ENCODE data around the gene ANKRD24.
A peak's percentile ranks its signal among the peaks of the same experiment; 100 is the strongest.

Gene ANKRD24

GRCh38 chr19:4174895-4175668 lies 7.4 kb upstream of the ANKRD24 start:
- TF ChIP-seq CTCF (IDR thresholded peaks at IDR 0.05; ENCODE audit: insufficient read depth, missing control alignments) = no peak
- FAIRE-seq = no peak
- DNase-seq (ENCODE audit: insufficient read length, low spot score) = no peak

- DNase-seq (ENCODE audit: insufficient read length, low spot score) = no peak
- no peak for TF ChIP-seq CTCF (IDR thresholded peaks at IDR 0.05; ENCODE audit: insufficient read depth, missing control alignments)
- FAIRE-seq = no peak
These were observed 6.9 kb upstream of the ANKRD24 start for GRCh38 chr19:4175669-4175931.

GRCh38 chr19:4177146-4177545 lies 5.3 kb upstream of the ANKRD24 start:
- TF ChIP-seq CTCF (IDR thresholded peaks at IDR 0.05; ENCODE audit: insufficient read depth, missing control alignments) = no peak
- FAIRE-seq (no peak), DNase-seq (ENCODE audit: insufficient read length, low spot score) (no peak)

GRCh38 chr19:4178990-4179389 lies 3.5 kb upstream of the ANKRD24 start:
- FAIRE-seq = no peak
- DNase-seq (ENCODE audit: insufficient read length, low spot score) = no peak
- no peak for TF ChIP-seq CTCF (IDR thresholded peaks at IDR 0.05; ENCODE audit: insufficient read depth, missing control alignments)

- no peak for TF ChIP-seq CTCF (IDR thresholded peaks at IDR 0.05; ENCODE audit: insufficient read depth, missing control alignments)
- no peak for FAIRE-seq
- DNase-seq (ENCODE audit: insufficient read length, low spot score) = no peak
These were observed 1.4 kb upstream of the ANKRD24 start for GRCh38 chr19:4181053-4181508.

- no peak for FAIRE-seq
- no peak for TF ChIP-seq CTCF (IDR thresholded peaks at IDR 0.05; ENCODE audit: insufficient read depth, missing control alignments)
- peak; percentile 66 for DNase-seq (ENCODE audit: insufficient read length, low spot score)
These were observed 1.7 kb downstream of the ANKRD24 start for GRCh38 chr19:4183967-4184717.

Measured in D721Med (cell line).